ENCODE results near the gene ETNK2.
"Not testable (repeated sequence)": the region's sequence is repeated elsewhere in the genome, so short reads cannot be mapped to it uniquely, and the experiment has no call there.

ETNK2 gene

DNA sequence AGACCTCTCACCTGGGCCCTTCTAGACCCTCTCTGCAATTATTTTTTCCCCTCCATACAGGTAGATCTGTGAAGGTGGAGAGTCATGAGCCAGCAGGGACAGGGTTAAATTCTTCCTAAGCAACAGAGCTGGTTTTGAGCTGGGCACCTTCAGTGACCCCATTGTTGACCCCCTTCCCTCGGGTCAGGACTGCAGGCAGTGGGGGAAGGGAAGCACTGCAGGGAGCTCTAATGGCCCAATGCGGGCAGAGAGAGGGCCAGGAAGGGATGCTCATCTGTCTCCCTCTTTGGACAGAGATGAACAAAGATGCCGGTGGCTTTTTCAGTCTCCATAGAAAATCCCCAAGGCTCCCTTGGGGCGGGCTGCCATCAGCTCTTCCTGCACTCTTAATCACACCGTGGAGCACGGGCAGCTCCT, 57.5 kb downstream of the ETNK2 start:
- no peak for DNase-seq

- DNase-seq: no peak
Observed at GRCh38 chr1:204093781-204094180, 58.1 kb downstream of the ETNK2 start.

- DNase-seq: no peak
Observed at GRCh38 chr1:204093421-204093717, 58.5 kb downstream of the ETNK2 start.

- DNase-seq: no peak
Observed at GRCh38 chr1:204092632-204093420, 59.0 kb downstream of the ETNK2 start.

- no peak for DNase-seq
Observed at GRCh38 chr1:204091787-204092312, 60.0 kb downstream of the ETNK2 start.

- DNase-seq: no peak
Observed at GRCh38 chr1:204091066-204091465, 60.8 kb downstream of the ETNK2 start.

GRCh38 chr1:204090132-204090531, 61.7 kb downstream of the ETNK2 start:
- DNase-seq: not testable (repeated sequence)

DNA sequence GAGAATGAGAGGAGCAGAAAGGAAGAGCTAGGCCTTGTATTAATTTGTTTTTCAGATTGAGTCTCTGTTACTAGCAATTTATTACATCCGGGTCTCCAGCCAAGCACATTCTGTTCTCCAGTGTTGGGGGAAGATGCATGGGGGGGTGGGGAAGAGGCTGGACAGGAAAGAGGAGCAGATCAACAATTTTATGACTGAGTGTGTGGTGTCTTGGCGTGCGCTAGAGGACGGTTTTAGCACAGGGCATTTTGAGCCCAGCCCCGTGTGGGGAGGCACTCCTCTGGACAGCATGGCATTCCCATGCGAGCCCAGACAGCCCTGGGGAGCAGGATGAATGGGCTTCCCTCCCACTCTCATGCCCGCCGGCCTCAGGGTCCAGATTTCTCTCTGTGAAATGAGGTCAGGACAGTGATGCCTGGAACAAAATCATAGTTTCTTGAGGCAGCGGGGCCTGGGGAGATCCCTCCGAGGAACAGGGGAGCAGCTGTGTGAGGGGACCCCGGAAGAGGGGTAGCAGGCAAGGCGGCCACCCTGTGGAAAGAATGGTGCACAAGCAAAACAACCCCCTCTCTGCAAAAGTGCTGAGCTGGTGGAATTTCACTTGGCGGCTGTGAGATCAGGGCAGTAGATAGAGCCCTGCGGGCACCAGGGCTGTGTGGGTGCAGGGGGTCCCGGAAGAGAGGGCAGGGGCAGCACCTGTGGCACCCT, 62.6 kb downstream of the ETNK2 start:
- no peak for DNase-seq

DNA sequence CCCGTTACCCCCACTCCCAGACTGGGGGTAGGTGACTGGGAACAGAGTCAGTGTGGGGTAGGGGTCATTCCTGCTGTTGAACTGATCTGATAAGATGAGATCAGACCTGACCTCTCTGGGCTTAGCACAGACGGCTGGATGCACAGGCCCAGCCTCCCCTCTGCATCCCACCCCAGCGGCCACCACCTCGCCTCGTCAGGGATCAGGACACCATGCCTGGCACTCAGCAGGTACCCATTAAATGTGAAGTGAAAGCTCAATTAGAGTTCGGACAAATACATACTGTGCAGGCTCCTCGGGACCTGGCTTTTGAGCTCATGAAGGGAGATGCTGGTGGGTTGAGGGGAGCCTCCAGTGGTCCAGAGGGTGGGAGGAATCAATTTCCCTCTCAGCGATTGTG, 63.2 kb downstream of the ETNK2 start:
- DNase-seq: no peak

- no peak for DNase-seq
Observed at GRCh38 chr1:204087893-204088528, 63.8 kb downstream of the ETNK2 start.

- no peak for DNase-seq
Observed at GRCh38 chr1:204087181-204087892, 64.5 kb downstream of the ETNK2 start.

GRCh38 chr1:204085876-204086275, 66.0 kb downstream of the ETNK2 start:
- DNase-seq: no peak

- no peak for DNase-seq
Observed at GRCh38 chr1:204084247-204084772, 67.5 kb downstream of the ETNK2 start.

- DNase-seq: no peak
Observed at GRCh38 chr1:204083491-204083890, 68.4 kb downstream of the ETNK2 start.

DNA sequence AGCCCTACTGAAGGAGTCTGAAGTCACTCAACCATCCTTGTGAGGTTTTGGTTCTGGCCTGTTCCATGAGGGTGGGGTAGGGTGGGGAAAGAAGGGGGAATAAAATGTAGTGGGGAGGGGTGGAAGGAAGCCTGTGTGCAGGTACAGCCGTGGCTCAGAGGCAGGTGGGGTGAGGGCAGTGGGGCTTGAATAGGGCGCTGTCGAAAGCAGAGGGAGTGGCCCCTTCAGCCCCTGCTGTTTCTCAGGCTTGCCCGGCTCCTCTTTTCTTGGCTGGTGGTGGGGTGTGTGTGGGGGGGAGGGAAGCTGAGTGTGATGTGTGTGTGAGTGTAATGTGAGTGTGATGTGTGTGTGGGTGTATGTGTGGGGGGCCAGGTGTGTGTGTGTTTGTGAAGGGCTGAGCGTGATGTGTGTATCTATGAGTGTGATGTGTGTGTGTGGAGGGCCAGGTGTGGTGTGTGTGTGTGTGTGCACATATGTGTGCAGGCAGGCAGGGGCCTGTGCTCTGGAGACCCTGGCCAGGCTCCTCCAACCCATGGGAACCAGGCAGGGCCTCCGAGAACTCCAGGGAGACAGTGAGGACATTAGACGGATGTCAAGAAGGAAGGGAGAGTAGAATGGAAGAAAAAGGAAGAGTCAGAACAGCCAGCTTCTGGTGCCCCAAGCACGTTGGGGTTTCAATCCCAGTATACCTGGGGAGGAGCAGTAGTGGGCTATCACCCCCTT, 69.9 kb downstream of the ETNK2 start:
- no peak for DNase-seq

DNA sequence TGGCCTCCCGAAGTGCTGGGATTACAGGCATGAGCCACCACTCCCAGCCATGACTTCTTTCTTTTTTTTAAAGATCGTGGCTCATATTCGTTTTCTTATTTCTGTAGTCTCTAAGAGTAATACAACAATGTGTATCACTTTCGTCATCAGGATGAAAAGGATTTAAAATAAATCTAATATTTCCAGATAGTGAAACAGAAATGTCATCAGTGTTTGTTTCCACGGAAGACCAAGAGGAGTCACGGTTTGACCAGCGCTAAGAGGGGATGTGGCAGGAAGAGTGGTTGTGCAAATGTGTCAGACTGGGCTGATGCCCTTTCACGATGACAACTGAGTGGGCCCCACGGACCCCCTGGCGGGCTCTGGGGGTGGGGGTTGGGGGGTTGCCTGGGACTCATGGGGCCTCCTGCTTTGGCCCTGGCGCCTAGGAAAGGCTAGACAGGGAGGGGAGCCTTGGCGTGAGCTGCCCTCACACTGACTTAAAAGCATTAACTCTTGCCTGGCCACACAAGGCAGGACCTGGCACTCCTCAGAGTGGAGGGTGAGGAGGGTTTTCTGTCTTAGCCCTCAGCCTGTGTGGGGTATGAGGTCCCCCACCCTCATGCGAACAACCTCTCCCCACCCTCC, 70.6 kb downstream of the ETNK2 start:
- DNase-seq: no peak

Measured in hematopoietic multipotent progenitor cell treated with erythropoietin and hydrocortisone succinate and interleukin-3 and kit ligand, for 8 days (in vitro differentiated cells).